T-helper 1 cell treated with Interleukin-12 subunit alpha and Interleukin-12 subunit beta and Interleukin-4 antibody, amounts not matched to agents 30 μg/mL and 1 μg/mL, for 36 hours (primary cell): ENCODE data around the gene PI16.

Source experiments
- H3K27ac Mint-ChIP-seq: one replicate; pipeline ENCODE4 v1.8.0; 2021; ENCODE audit warnings: mild to moderate bottlenecking, mixed read lengths
- H3K27me3 Mint-ChIP-seq: one replicate; pipeline ENCODE4 v1.8.0; 2021; ENCODE audit warnings: low read depth, mixed read lengths
- H3K36me3 Mint-ChIP-seq: one replicate; pipeline ENCODE4 v1.8.0; 2021; ENCODE audit warnings: low read depth, mixed read lengths
- H3K4me1 Mint-ChIP-seq: one replicate; pipeline ENCODE4 v1.8.0; 2021; ENCODE audit warnings: low read depth, mixed read lengths
- H3K4me3 Mint-ChIP-seq: one replicate; pipeline ENCODE4 v1.8.0; 2021; ENCODE audit warnings: mild to moderate bottlenecking, moderate library complexity, mixed read lengths
- H3K9me3 Mint-ChIP-seq: one replicate; pipeline ENCODE4 v1.8.0; 2021; ENCODE audit warnings: mixed read lengths

The PI16 gene

GRCh38 chr6:37004044-37004980 lies 49.8 kb downstream of the PI16 start:
- Mint-ChIP-seq H3K36me3 (no peaks in the 10 kb centered on the region), H3K27ac (no peak overlapping the region), H3K4me1 (peaks cover 12% of the 10 kb centered on the region), H3K4me3 (no peak overlapping the region), H3K27me3 (peaks cover 13% of the 10 kb centered on the region), H3K9me3 (no peaks in the 10 kb centered on the region)

GRCh38 chr6:37005061-37005810 lies 50.7 kb downstream of the PI16 start, which contains the start of gene FGD2:
Gene FGD2 (plus strand): TSS chr6:37005655. CDS start chr6:37005818, 163 bp downstream.
- H3K4me3 Mint-ChIP-seq, result peak within 1 kb of the TSS; percentile 34
- H3K9me3 Mint-ChIP-seq, result no peaks in the 10 kb centered on the region
- H3K27ac Mint-ChIP-seq, result peak within 1 kb of the TSS; percentile 31
- no peaks in the 10 kb centered on the region for H3K36me3 Mint-ChIP-seq
- H3K27me3 Mint-ChIP-seq, result peaks cover 13% of the 10 kb centered on the region
- H3K4me1 Mint-ChIP-seq, result peaks cover 12% of the 10 kb centered on the region

GRCh38 chr6:37005827-37006567 lies 51.5 kb downstream of the PI16 start:
- Mint-ChIP-seq H3K27me3 (peaks cover 9% of the 10 kb centered on the region), H3K27ac (peak overlapping the region; percentile 31), H3K9me3 (no peaks in the 10 kb centered on the region), H3K36me3 (no peaks in the 10 kb centered on the region), H3K4me1 (peaks cover 12% of the 10 kb centered on the region), H3K4me3 (peak overlapping the region; percentile 34)

- Mint-ChIP-seq H3K27me3 (peaks cover 8% of the 10 kb centered on the region), H3K27ac (no peak overlapping the region), H3K4me3 (no peak overlapping the region), H3K36me3 (no peaks in the 10 kb centered on the region), H3K4me1 (peaks cover 12% of the 10 kb centered on the region), H3K9me3 (no peaks in the 10 kb centered on the region)
Measured at GRCh38 chr6:37006793-37007339, 52.3 kb downstream of the PI16 start.

- no peak overlapping the region for H3K4me3 Mint-ChIP-seq
- H3K4me1 Mint-ChIP-seq, result peaks cover 12% of the 10 kb centered on the region
- peaks cover 2% of the 10 kb centered on the region for H3K27me3 Mint-ChIP-seq
- no peak overlapping the region for H3K27ac Mint-ChIP-seq
- H3K9me3 Mint-ChIP-seq, result no peaks in the 10 kb centered on the region
- H3K36me3 Mint-ChIP-seq, result no peaks in the 10 kb centered on the region
Measured at GRCh38 chr6:37007340-37008043, 53.0 kb downstream of the PI16 start.

- Mint-ChIP-seq H3K36me3 (no peaks in the 10 kb centered on the region), H3K4me3 (no peak overlapping the region), H3K27ac (no peak overlapping the region), H3K4me1 (peaks cover 12% of the 10 kb centered on the region), H3K9me3 (no peaks in the 10 kb centered on the region), H3K27me3 (no peaks in the 10 kb centered on the region)
Measured at GRCh38 chr6:37008484-37009465, 54.2 kb downstream of the PI16 start.

- Mint-ChIP-seq H3K27ac (no peak overlapping the region), H3K27me3 (no peaks in the 10 kb centered on the region), H3K36me3 (no peaks in the 10 kb centered on the region), H3K4me1 (peaks cover 12% of the 10 kb centered on the region), H3K4me3 (no peak overlapping the region), H3K9me3 (no peaks in the 10 kb centered on the region)
Measured at GRCh38 chr6:37010402-37010892, 55.9 kb downstream of the PI16 start.

GRCh38 chr6:37011656-37012378 lies 57.3 kb downstream of the PI16 start:
- Mint-ChIP-seq H3K36me3 (no peaks in the 10 kb centered on the region), H3K9me3 (no peaks in the 10 kb centered on the region), H3K4me3 (no peak overlapping the region), H3K4me1 (peaks cover 4% of the 10 kb centered on the region), H3K27me3 (no peaks in the 10 kb centered on the region), H3K27ac (no peak overlapping the region)

- Mint-ChIP-seq H3K27ac (peak overlapping the region; percentile 26), H3K4me1 (peaks cover 11% of the 10 kb centered on the region), H3K4me3 (no peak overlapping the region), H3K36me3 (no peaks in the 10 kb centered on the region), H3K27me3 (no peaks in the 10 kb centered on the region), H3K9me3 (no peaks in the 10 kb centered on the region)
Measured at GRCh38 chr6:37013516-37014491, 59.3 kb downstream of the PI16 start.
